Esophagus muscularis mucosa (tissue), 4 donors: ENCODE measurements around the gene TCP11. TPM values are rescaled to one million over a fixed set of nuclear protein-coding genes. Genes with fewer than 3 reads are reported as not detected.
A peak's percentile ranks its signal among the peaks of the same experiment; 100 is the strongest.

Experiments used
- DNase-seq: peaks from one replicate; pipeline ENCODE4 v3.0.0-alpha.2; 2017; ENCODE audit errors: extremely low spot score
- H3K27ac ChIP-seq, 4 donors: fragments of 200-600 bp; sonication (generic); replicated peaks in 1 of 4; 1 replicate in 3 of 4; 2 replicates in 1 of 4; pipeline ENCODE4 v1.5.1; 2016 to 2019; ENCODE audit warnings: mild to moderate bottlenecking in 1 of 4
- H3K27me3 ChIP-seq, 4 donors: fragments of 200-600 bp; sonication (generic); one replicate each; pipeline versions ENCODE4 v1.5.1 to v1.6.0; 2016 to 2019
- H3K36me3 ChIP-seq, 4 donors: fragments of 200-600 bp; sonication (generic); one replicate each; pipeline ENCODE4 v1.5.1; 2016 to 2019
- H3K4me1 ChIP-seq, 4 donors: fragments of 200-600 bp; sonication (generic); one replicate each; pipeline ENCODE4 v1.5.1; 2016 to 2019
- H3K4me3 ChIP-seq, 4 donors: fragments of 200-600 bp; sonication (generic); 1 replicate in 2 of 4; 2 replicates in 2 of 4; pipeline ENCODE4 v1.5.1; 2016 to 2019; ENCODE audit warnings: mild to moderate bottlenecking in 4 of 4, moderate library complexity in 1 of 4
- H3K9me3 ChIP-seq, 4 donors: fragments of 200-600 bp; sonication (generic); 1 replicate in 3 of 4; 2 replicates in 1 of 4; pipeline ENCODE4 v1.5.1; 2016 to 2019
- CTCF ChIP-seq, 3 experiments: fragments of 200-600 bp in 2 of 3; fragments of 450-650 bp in 1 of 3; sonication (generic) in 2 of 3; IDR thresholded peaks; one replicate each; pipeline ENCODE4 v1.5.1; 2017 to 2019; ENCODE audit warnings: antibody characterized with exemption in 3 of 3, mild to moderate bottlenecking in 2 of 3, moderate library complexity in 1 of 3
- EP300 ChIP-seq: sonication (generic); formaldehyde crosslinking; IDR thresholded peaks from one replicate; pipeline ENCODE4 v1.6.1; 2017; ENCODE audit warnings: antibody characterized with exemption
- POLR2A ChIP-seq: fragments of 450-650 bp; IDR thresholded peaks from one replicate; pipeline ENCODE4 v1.6.1; 2017; ENCODE audit warnings: antibody characterized with exemption, moderate library complexity, mild to moderate bottlenecking, low read depth
- POLR2AphosphoS5 ChIP-seq, 2 donors: sonication (generic); formaldehyde crosslinking; IDR thresholded peaks; one replicate each; pipeline ENCODE4 v1.6.1; 2017; ENCODE audit warnings: antibody characterized with exemption in 2 of 2
- WGBS: methylation state at CpG from one replicate; pipeline ENCODE4 v1.1.5; 2018; 5-methylcytosine and 5-hydroxymethylcytosine counted together
- intact Hi-C: fragments of 100-400 bp; cut with DNase I; formaldehyde crosslinking; loops from one replicate; pipeline ENCODE4 v1.15.1; 2023
- total RNA-seq, 4 donors: library from RNA; depleted of rRNA; stranded (reverse); fragments of >200 nt; gene quantifications; one replicate each; pipeline versions ENCODE4 v1.1.0 to v1.2.1, GENCODE V29; 2016

Gene TCP11
- total RNA-seq, 4 donors from 2014 or later = 0.75 to 1.1 (median 0.83) TPM; not detected in 1

- WGBS = 82% methylated on average over 11 of the region's 16 CpGs
- Histone ChIP-seq H3K36me3 (no peaks in the 10 kb centered on the region), H3K27me3 (no peaks in the 10 kb centered on the region), H3K4me3 (no peak overlapping the region), H3K27ac (no peak overlapping the region), H3K4me1 (peaks cover 0 to 18% (median 8%) of the 10 kb centered on the region in 4 donors), H3K9me3 (no peaks in the 10 kb centered on the region)
- intact Hi-C loops = loop anchor here (5.0 kb wide), 1 partner anchor 52 kb away; no protein-coding TSS in a partner anchor
- no peak for TF ChIP-seq CTCF (IDR thresholded peaks at IDR 0.05)
- TF ChIP-seq EP300 = no peak
- TF ChIP-seq POLR2AphosphoS5 (IDR thresholded peaks at IDR 0.05) = no peak
- no peak for TF ChIP-seq POLR2A
- peak; percentile 80 for DNase-seq
These were observed 8.9 kb upstream of the TCP11 start for GRCh38 chr6:35149891-35150566.

- H3K4me3 ChIP-seq = no peak overlapping the region
- no peak for DNase-seq
- H3K9me3 ChIP-seq = no peaks in the 10 kb centered on the region
- 66% methylated on average over 8 of the region's 8 CpGs for WGBS
- TF ChIP-seq EP300 = no peak
- no peak for TF ChIP-seq CTCF (IDR thresholded peaks at IDR 0.05)
- TF ChIP-seq POLR2AphosphoS5 (IDR thresholded peaks at IDR 0.05) = no peak
- no peak for TF ChIP-seq POLR2A
- H3K27me3 ChIP-seq = no peaks in the 10 kb centered on the region
- no peaks in the 10 kb centered on the region for H3K36me3 ChIP-seq
- H3K4me1 ChIP-seq = peaks cover 0 to 18% (median 8%) of the 10 kb centered on the region in 4 donors
- H3K27ac ChIP-seq = no peak overlapping the region
- intact Hi-C loops = loop anchor here (5.0 kb wide), 1 partner anchor 54 kb away; no protein-coding TSS in a partner anchor
These were observed 7.1 kb upstream of the TCP11 start for GRCh38 chr6:35148167-35148741.

GRCh38 chr6:35147486-35147885 is 6.3 kb upstream of the TCP11 start:
- Histone ChIP-seq H3K36me3 (no peaks in the 10 kb centered on the region), H3K27me3 (no peaks in the 10 kb centered on the region), H3K4me1 (peaks cover 0 to 18% (median 8%) of the 10 kb centered on the region in 4 donors), H3K4me3 (no peak overlapping the region), H3K9me3 (no peaks in the 10 kb centered on the region), H3K27ac (no peak overlapping the region)
- intact Hi-C loops = loop anchor here (2.0 to 5.0 kb wide), 2 partner anchors 55 to 93 kb away; no protein-coding TSS in a partner anchor
- no peak for TF ChIP-seq EP300
- no peak for TF ChIP-seq POLR2AphosphoS5 (IDR thresholded peaks at IDR 0.05)
- TF ChIP-seq CTCF (IDR thresholded peaks at IDR 0.05) = no peak
- TF ChIP-seq POLR2A = no peak
- 71% methylated on average over 3 of the region's 3 CpGs for WGBS
- no peak for DNase-seq

- H3K36me3 ChIP-seq = no peaks in the 10 kb centered on the region
- no peak overlapping the region for H3K27ac ChIP-seq
- TF ChIP-seq CTCF (IDR thresholded peaks at IDR 0.05) (no peak), POLR2A (no peak), POLR2AphosphoS5 (IDR thresholded peaks at IDR 0.05) (no peak), EP300 (no peak)
- no peaks in the 10 kb centered on the region for H3K9me3 ChIP-seq
- no peaks in the 10 kb centered on the region for H3K27me3 ChIP-seq
- no peak for DNase-seq
- peaks cover 0 to 18% (median 8%) of the 10 kb centered on the region in 4 donors for H3K4me1 ChIP-seq
- 84% methylated on average over 3 of the region's 3 CpGs for WGBS
- H3K4me3 ChIP-seq = no peak overlapping the region
- intact Hi-C loops = loop anchor here (2.0 to 5.0 kb wide), 2 partner anchors 55 to 94 kb away; no protein-coding TSS in a partner anchor
These were observed 5.9 kb upstream of the TCP11 start for GRCh38 chr6:35147026-35147425.
